Caco-2 (cell line): Measurements from ENCODE around the gene CATSPERZ. TPM values are rescaled to one million over a fixed set of nuclear protein-coding genes. Genes with fewer than 3 reads are reported as not detected.

Experiments
- BruUV-seq: library from RNA; stranded (reverse); fragments of 400-500 nt; replicated peaks from 2 replicates; lab custom pipeline; 2021; lab: Mats Ljungman, UMichigan
- CTCF ChIA-PET: fragments of 300-600 bp; sonication (Branson Sonifier 250); formaldehyde crosslinking; loops from one replicate; lab custom pipeline; 2022; ENCODE audit warnings: antibody characterized with exemption; lab: Charles Lee
- POLR2A ChIA-PET: fragments of 300-600 bp; sonication (Branson Sonifier 250); formaldehyde crosslinking; loops from one replicate; lab custom pipeline; 2022; ENCODE audit warnings: antibody characterized with exemption; lab: Charles Lee
- DNase-seq, 2 experiments: peaks; one replicate each; pipeline versions ENCODE4 v3.0.0 to v3.0.0-alpha.2; 2020 to 2022
- H3K27me3 ChIP-seq: replicated peaks from 2 replicates; pipeline ENCODE4 v1.6.0; 2011; ENCODE audit warnings: low read length; ENCODE audit not compliant: control insufficient read depth, insufficient read depth
- H3K36me3 ChIP-seq: 2 replicates; pipeline ENCODE4 v1.5.1; 2011; ENCODE audit warnings: low read length; ENCODE audit not compliant: control insufficient read depth, insufficient read depth
- H3K4me1 ChIP-seq: fragments of 250-450 bp; sonication (Bioruptor Pico); 2 replicates; pipeline ENCODE4 v1.5.1; 2020; ENCODE audit warnings: mild to moderate bottlenecking
- H3K4me3 ChIP-seq: 2 replicates; pipeline ENCODE4 v1.5.1; 2011; ENCODE audit warnings: low read depth, mild to moderate bottlenecking, control low read depth, low read length
- H3K9me3 ChIP-seq: fragments of 250-450 bp; sonication (Bioruptor Pico); 2 replicates; pipeline ENCODE4 v1.5.1; 2020; ENCODE audit warnings: mild to moderate bottlenecking, moderate library complexity
- H3K27ac Mint-ChIP-seq: one replicate; pipeline ENCODE4 v1.8.0; 2022; ENCODE audit warnings: mixed read lengths; ENCODE audit not compliant: unreplicated experiment
- H3K27me3 Mint-ChIP-seq: one replicate; pipeline ENCODE4 v1.8.0; 2022; ENCODE audit warnings: mixed read lengths; ENCODE audit not compliant: insufficient read depth, unreplicated experiment
- H3K36me3 Mint-ChIP-seq: one replicate; pipeline ENCODE4 v1.8.0; 2022; ENCODE audit warnings: mild to moderate bottlenecking, mixed read lengths; ENCODE audit not compliant: insufficient read depth, unreplicated experiment
- H3K4me1 Mint-ChIP-seq: one replicate; pipeline ENCODE4 v1.8.0; 2022; ENCODE audit warnings: low read depth, mixed read lengths; ENCODE audit not compliant: unreplicated experiment
- H3K4me3 Mint-ChIP-seq: one replicate; pipeline ENCODE4 v1.8.0; 2022; ENCODE audit warnings: mild to moderate bottlenecking, moderate library complexity, mixed read lengths; ENCODE audit not compliant: unreplicated experiment
- H3K9me3 Mint-ChIP-seq: one replicate; pipeline ENCODE4 v1.8.0; 2022; ENCODE audit warnings: mixed read lengths; ENCODE audit not compliant: unreplicated experiment
- intact Hi-C: fragments of 100-400 bp; cut with micrococcal nuclease; formaldehyde crosslinking; loops from one replicate; pipeline ENCODE4 v1.10.0; 2022; ENCODE audit not compliant: unreplicated experiment
- total RNA-seq: library from RNA; stranded (reverse); gene quantifications from 2 replicates; pipeline ENCODE4 v1.2.3, GENCODE V29; 2022
- TF ChIP-seq, protein P1 (sequence below), 2 experiments: fragments of 200-600 bp in 1 of 2; IDR thresholded peaks; 1 replicate in 1 of 2; 2 replicates in 1 of 2; pipeline versions ENCODE4 v1.5.1 to v1.8.0; 2011 to 2022; ENCODE audit warnings: antibody characterized with exemption in 1 of 2, control low read depth in 1 of 2, inconsistent platforms in 1 of 2, low read depth in 1 of 2, low read length in 1 of 2, mild to moderate bottlenecking in 1 of 2, moderate library complexity in 1 of 2; ENCODE audit not compliant: insufficient read depth in 1 of 2, severe bottlenecking in 1 of 2, unreplicated experiment in 1 of 2

Gene CATSPERZ
- total RNA-seq, 1 experiment from 2014 or later = 12.8 TPM

DNA sequence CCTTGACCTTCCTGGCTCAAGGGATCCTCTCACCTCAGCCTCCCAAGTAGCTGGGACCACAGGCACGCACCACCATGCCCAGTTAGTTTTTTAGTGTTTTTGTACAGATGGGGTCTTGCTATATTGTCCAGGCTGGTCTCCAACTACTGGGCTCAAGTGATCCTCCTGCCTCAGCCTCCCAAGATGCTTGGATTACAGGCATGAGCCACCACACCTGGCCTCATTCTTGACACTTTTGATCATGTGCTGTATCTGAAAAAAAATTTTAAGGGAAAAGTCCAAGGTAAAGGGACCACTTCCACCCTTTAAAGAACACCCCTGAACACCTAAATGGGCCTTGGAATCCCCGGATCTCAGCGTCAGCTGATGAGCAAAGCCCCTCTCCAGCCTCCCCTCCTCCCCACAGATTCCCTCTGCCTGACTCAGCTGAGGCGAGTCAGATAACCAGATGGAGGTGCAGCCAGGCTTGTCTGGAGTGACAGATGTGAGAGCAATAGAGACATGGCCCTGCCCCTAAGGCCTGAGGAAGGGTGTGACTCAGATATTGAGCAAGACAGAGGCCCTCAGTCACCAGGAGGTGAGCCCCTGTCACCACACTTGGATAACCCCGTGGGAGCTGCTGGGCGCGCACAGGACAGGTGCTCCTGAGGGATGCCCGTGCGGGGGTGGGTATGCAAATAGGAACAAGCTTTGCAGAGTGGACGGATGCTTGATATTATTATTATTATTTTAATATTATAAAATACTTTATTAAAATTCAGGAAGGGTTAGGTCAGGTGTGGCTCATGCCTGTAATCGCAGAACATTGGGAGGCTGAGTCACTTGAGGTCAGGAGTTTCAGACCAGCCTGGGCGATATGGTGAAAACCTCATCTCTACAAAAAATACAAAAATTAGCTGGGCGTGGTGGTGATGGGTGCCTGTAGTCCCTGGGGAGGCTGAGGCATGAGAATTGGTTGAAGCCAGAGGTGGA is 34.9 kb downstream of the CATSPERZ start:
- Mint-ChIP-seq H3K27me3 (no peaks in the 10 kb centered on the region), H3K27ac (peak overlapping the region; percentile 90), H3K9me3 (no peaks in the 10 kb centered on the region), H3K4me1 (peaks cover 12% of the 10 kb centered on the region), H3K4me3 (peak overlapping the region; percentile 50), H3K36me3 (peaks cover 4% of the 10 kb centered on the region)
- BruUV-seq = no TSS peak
- DNase-seq = peak; percentile 94 to 97
- Histone ChIP-seq H3K27me3 (no peaks in the 10 kb centered on the region), H3K4me3 (no peak overlapping the region), H3K36me3 (no peaks in the 10 kb centered on the region), H3K9me3 (no peaks in the 10 kb centered on the region), H3K4me1 (peaks cover 5% of the 10 kb centered on the region; the same call in 1 of the 2 replicates)
- intact Hi-C loops = loop anchor here (1.0 kb wide), 1 partner anchor 18 kb away; the partner anchor contains the start of gene TRMT112
- ChIA-PET POLR2A (interaction anchor here (0.6 to 1.3 kb wide), 2 partner anchors 18 to 20 kb away, joined by 3 to 13 read pairs; partner anchors contain the start of genes PRDX5 and TRMT112), CTCF (interaction anchor here (0.5 to 1.7 kb wide), 3 partner anchors 17 to 23 kb away, joined by 4 to 16 read pairs (median 15); partner anchors contain the start of genes PRDX5 and TRMT112)
- TF ChIP-seq, protein P1, sequence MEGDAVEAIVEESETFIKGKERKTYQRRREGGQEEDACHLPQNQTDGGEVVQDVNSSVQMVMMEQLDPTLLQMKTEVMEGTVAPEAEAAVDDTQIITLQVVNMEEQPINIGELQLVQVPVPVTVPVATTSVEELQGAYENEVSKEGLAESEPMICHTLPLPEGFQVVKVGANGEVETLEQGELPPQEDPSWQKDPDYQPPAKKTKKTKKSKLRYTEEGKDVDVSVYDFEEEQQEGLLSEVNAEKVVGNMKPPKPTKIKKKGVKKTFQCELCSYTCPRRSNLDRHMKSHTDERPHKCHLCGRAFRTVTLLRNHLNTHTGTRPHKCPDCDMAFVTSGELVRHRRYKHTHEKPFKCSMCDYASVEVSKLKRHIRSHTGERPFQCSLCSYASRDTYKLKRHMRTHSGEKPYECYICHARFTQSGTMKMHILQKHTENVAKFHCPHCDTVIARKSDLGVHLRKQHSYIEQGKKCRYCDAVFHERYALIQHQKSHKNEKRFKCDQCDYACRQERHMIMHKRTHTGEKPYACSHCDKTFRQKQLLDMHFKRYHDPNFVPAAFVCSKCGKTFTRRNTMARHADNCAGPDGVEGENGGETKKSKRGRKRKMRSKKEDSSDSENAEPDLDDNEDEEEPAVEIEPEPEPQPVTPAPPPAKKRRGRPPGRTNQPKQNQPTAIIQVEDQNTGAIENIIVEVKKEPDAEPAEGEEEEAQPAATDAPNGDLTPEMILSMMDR (IDR thresholded peaks at IDR 0.05; ENCODE audit: insufficient read depth in 1 of 2, low read depth in 1 of 2, low read length in 1 of 2, severe bottlenecking in 1 of 2, unreplicated experiment in 1 of 2) = no peak

DNA sequence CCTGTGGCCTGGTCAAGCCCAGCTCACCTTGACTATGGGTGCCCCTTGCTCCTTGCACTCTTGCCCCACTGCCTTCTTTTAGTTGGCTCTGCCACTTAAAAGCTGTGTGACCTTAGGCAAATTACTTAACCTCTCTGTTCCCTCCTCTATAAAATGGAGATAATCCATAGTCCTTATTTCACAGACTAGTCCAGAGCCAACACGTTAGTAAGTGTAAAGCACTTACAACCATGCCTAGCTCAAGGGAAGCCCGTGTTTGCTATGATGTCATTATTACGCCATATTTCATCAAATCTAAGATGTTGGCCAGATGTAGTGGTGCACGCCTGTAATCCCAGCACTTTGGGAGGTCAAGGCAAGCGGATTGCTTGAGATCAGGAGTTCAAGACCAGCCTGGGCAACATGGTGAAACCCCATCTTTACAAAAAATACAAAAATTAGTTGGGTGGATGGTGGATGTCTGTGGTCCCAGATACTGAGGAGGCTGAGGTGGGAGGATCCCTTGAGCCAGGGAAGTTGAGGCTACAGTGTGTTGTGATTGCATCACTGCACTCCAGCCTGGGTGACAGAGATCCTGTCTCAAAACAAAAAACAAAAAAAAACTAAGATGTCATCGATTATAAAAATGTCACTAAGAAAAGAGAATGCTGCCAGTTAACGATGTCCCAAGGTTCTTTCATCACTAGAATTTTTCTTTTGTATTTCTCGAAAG is 37.5 kb downstream of the CATSPERZ start:
- no peak overlapping the region for H3K27ac Mint-ChIP-seq
- BruUV-seq = no TSS peak

More for the DNA sequence above, 37.5 kb downstream of the CATSPERZ start:
- intact Hi-C loops = no loop called here
- peaks cover 5% of the 10 kb centered on the region; the same call in 1 of the 2 replicates for H3K4me1 ChIP-seq
- no peaks in the 10 kb centered on the region for H3K9me3 Mint-ChIP-seq
- H3K9me3 ChIP-seq = no peaks in the 10 kb centered on the region
- no peaks in the 10 kb centered on the region for H3K36me3 ChIP-seq
- H3K36me3 Mint-ChIP-seq = peaks cover 4% of the 10 kb centered on the region
- H3K27me3 Mint-ChIP-seq = no peaks in the 10 kb centered on the region
- ChIA-PET CTCF (interaction anchor here (0.6 to 1.9 kb wide), 4 partner anchors 17 to 37 kb away, joined by 3 to 7 read pairs (median 4); partner anchors contain the start of gene PRDX5), POLR2A (interaction anchor here (0.5 to 0.6 kb wide), 2 partner anchors 14 to 1631 kb away, joined by 3 read pairs; partner anchors contain the start of gene BSCL2)
- no peaks in the 10 kb centered on the region for H3K27me3 ChIP-seq
- no peak overlapping the region for H3K4me3 ChIP-seq
- TF ChIP-seq, protein P1 (IDR thresholded peaks at IDR 0.05; ENCODE audit: insufficient read depth in 1 of 2, low read depth in 1 of 2, low read length in 1 of 2, severe bottlenecking in 1 of 2, unreplicated experiment in 1 of 2) = no peak
- H3K4me1 Mint-ChIP-seq = peaks cover 12% of the 10 kb centered on the region
- H3K4me3 Mint-ChIP-seq = no peak overlapping the region
- no peak for DNase-seq
